Measurements from ENCODE around the gene ZNF664. TPM values are rescaled to one million over a fixed set of nuclear protein-coding genes. Genes with fewer than 3 reads are reported as not detected.

The ZNF664 gene
- polyA plus RNA-seq, 3 donors: 1.5 to 20.9 (median 2.7) TPM

GRCh38 chr12:124002021-124002644 lies 29.1 kb downstream of the ZNF664 start:
- no peak overlapping the region for H3K27ac ChIP-seq (ENCODE audit: low read depth in 1 of 2, low read length in 2 of 2)
- Mint-ChIP-seq H3K9me3 (no peaks in the 10 kb centered on the region), H3K4me3 (no peak overlapping the region), H3K36me3 (peaks cover 19 to 20% of the 10 kb centered on the region in 2 donors), H3K27ac (no peak overlapping the region), H3K27me3 (ENCODE audit: low read depth in 3 of 3) (peaks cover 0 to 2% (median 0%) of the 10 kb centered on the region in 3 donors), H3K4me1 (peaks cover 12% of the 10 kb centered on the region)
- intact Hi-C loops (cut with micrococcal nuclease): no loop called here
- no peak overlapping the region for H3K4me2 ChIP-seq (replicated peaks; ENCODE audit: extremely low read depth, low read length, poor library complexity, severe bottlenecking)
- H3K9me3 ChIP-seq (replicated peaks in 1 of 2; ENCODE audit: control insufficient read depth in 1 of 2, insufficient read depth in 1 of 2, low read length in 2 of 2): no peaks in the 10 kb centered on the region
- peaks cover 11 to 15% of the 10 kb centered on the region in 2 donors for H3K4me1 ChIP-seq (ENCODE audit: control insufficient read depth in 1 of 2, insufficient read depth in 2 of 2, low read length in 2 of 2)
- H3K79me2 ChIP-seq (ENCODE audit: insufficient read depth, low read length): no peaks in the 10 kb centered on the region
- H3K4me3 ChIP-seq (replicated peaks in 1 of 3; ENCODE audit: low read depth in 2 of 3, low read length in 3 of 3): no peak overlapping the region
- no peak for DNase-seq
- no peaks in the 10 kb centered on the region for H3K27me3 ChIP-seq (ENCODE audit: control insufficient read depth in 2 of 2, insufficient read depth in 2 of 2, low read length in 2 of 2)
- no peak overlapping the region for H2AFZ ChIP-seq (ENCODE audit: insufficient read depth, low read depth, low read length, poor library complexity, severe bottlenecking)
- no peak overlapping the region for H3K9ac ChIP-seq (ENCODE audit: insufficient read depth, low read length, poor library complexity, severe bottlenecking)
- H3K36me3 ChIP-seq (replicated peaks in 1 of 2; ENCODE audit: control insufficient read depth in 1 of 2, insufficient read depth in 2 of 2, low read length in 2 of 2): peaks cover 14 to 44% of the 10 kb centered on the region in 2 donors
- H4K20me1 ChIP-seq (ENCODE audit: insufficient read depth, low read length): no peaks in the 10 kb centered on the region
- TF ChIP-seq, protein P1, sequence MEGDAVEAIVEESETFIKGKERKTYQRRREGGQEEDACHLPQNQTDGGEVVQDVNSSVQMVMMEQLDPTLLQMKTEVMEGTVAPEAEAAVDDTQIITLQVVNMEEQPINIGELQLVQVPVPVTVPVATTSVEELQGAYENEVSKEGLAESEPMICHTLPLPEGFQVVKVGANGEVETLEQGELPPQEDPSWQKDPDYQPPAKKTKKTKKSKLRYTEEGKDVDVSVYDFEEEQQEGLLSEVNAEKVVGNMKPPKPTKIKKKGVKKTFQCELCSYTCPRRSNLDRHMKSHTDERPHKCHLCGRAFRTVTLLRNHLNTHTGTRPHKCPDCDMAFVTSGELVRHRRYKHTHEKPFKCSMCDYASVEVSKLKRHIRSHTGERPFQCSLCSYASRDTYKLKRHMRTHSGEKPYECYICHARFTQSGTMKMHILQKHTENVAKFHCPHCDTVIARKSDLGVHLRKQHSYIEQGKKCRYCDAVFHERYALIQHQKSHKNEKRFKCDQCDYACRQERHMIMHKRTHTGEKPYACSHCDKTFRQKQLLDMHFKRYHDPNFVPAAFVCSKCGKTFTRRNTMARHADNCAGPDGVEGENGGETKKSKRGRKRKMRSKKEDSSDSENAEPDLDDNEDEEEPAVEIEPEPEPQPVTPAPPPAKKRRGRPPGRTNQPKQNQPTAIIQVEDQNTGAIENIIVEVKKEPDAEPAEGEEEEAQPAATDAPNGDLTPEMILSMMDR (IDR thresholded peaks at IDR 0.05): no peak
- 91% methylated on average over 6 of the region's 6 CpGs for WGBS (ENCODE audit: insufficient coverage)

- TF ChIP-seq, protein P1 (IDR thresholded peaks at IDR 0.05): no peak
- peaks cover 14 to 39% of the 10 kb centered on the region in 2 donors for H3K36me3 ChIP-seq (replicated peaks in 1 of 2; ENCODE audit: control insufficient read depth in 1 of 2, insufficient read depth in 2 of 2, low read length in 2 of 2)
- H2AFZ ChIP-seq (ENCODE audit: insufficient read depth, low read depth, low read length, poor library complexity, severe bottlenecking): no peak overlapping the region
- peaks cover 16% of the 10 kb centered on the region for H3K4me1 Mint-ChIP-seq
- peaks cover 0 to 2% (median 0%) of the 10 kb centered on the region in 3 donors for H3K27me3 Mint-ChIP-seq (ENCODE audit: low read depth in 3 of 3)
- no peak overlapping the region for H3K9ac ChIP-seq (ENCODE audit: insufficient read depth, low read length, poor library complexity, severe bottlenecking)
- no peaks in the 10 kb centered on the region for H3K27me3 ChIP-seq (ENCODE audit: control insufficient read depth in 2 of 2, insufficient read depth in 2 of 2, low read length in 2 of 2)
- no peak overlapping the region for H3K4me3 ChIP-seq (replicated peaks in 1 of 3; ENCODE audit: low read depth in 2 of 3, low read length in 3 of 3)
- intact Hi-C loops (cut with micrococcal nuclease): no loop called here
- H3K27ac ChIP-seq (ENCODE audit: low read depth in 1 of 2, low read length in 2 of 2): no peak overlapping the region
- no peaks in the 10 kb centered on the region for H3K9me3 ChIP-seq (replicated peaks in 1 of 2; ENCODE audit: control insufficient read depth in 1 of 2, insufficient read depth in 1 of 2, low read length in 2 of 2)
- H3K36me3 Mint-ChIP-seq: peaks cover 17 to 22% of the 10 kb centered on the region in 2 donors
- H3K4me1 ChIP-seq (ENCODE audit: control insufficient read depth in 1 of 2, insufficient read depth in 2 of 2, low read length in 2 of 2): peaks cover 16 to 20% of the 10 kb centered on the region in 2 donors
- no peak for DNase-seq
- H3K27ac Mint-ChIP-seq: no peak overlapping the region
- no peaks in the 10 kb centered on the region for H4K20me1 ChIP-seq (ENCODE audit: insufficient read depth, low read length)
- no peak overlapping the region for H3K4me3 Mint-ChIP-seq
- 62% methylated on average over 2 of the region's 2 CpGs for WGBS (ENCODE audit: insufficient coverage)
- H3K79me2 ChIP-seq (ENCODE audit: insufficient read depth, low read length): no peaks in the 10 kb centered on the region
- H3K9me3 Mint-ChIP-seq: no peaks in the 10 kb centered on the region
- no peak overlapping the region for H3K4me2 ChIP-seq (replicated peaks; ENCODE audit: extremely low read depth, low read length, poor library complexity, severe bottlenecking)
Measured at GRCh38 chr12:124002654-124003053, 29.6 kb downstream of the ZNF664 start.
